NB4 (cell line): ENCODE results near the gene TPTE2.

Source experiments
- CTCF ChIP-seq: IDR thresholded peaks from one replicate; pipeline ENCODE4 v1.5.1; 2012; ENCODE audit warnings: low read depth, low read length
- MAX ChIP-seq: IDR thresholded peaks from 2 replicates; pipeline ENCODE4 v1.6.1; 2011; ENCODE audit warnings: low read depth, low read length
- MYC ChIP-seq: IDR thresholded peaks from 2 replicates; pipeline ENCODE4 v1.6.1; 2011; ENCODE audit warnings: low read depth, low read length
- POLR2A ChIP-seq: IDR thresholded peaks from 2 replicates; pipeline ENCODE4 v1.6.1; 2011; ENCODE audit warnings: mild to moderate bottlenecking; ENCODE audit not compliant: insufficient read length; ENCODE audit errors: extremely low read depth

- TF ChIP-seq CTCF (no peak), MAX (no peak), MYC (no peak), POLR2A (no peak)
Measured at GRCh38 chr13:19596960-19597361, 35.6 kb upstream of the TPTE2 start.
